Heart left ventricle (tissue), 16 donors: ENCODE data around the gene ZNF700. TPM values are rescaled to one million over a fixed set of nuclear protein-coding genes. Genes with fewer than 3 reads are reported as not detected.
"Not testable (repeated sequence)": the region's sequence is repeated elsewhere in the genome, so short reads cannot be mapped to it uniquely, and the experiment has no call there.

Source experiments
- ATAC-seq, 4 donors: fragments of 200-7000 bp; cut with Tn5 transposase; one replicate each; pipeline ENCODE4 v1.9.1; 2020 to 2022; ENCODE audit warnings: moderate library complexity in 4 of 4, mild to moderate bottlenecking in 3 of 4, moderate number of reproducible peaks in 1 of 4
- DNase-seq, 5 donors: peaks; one replicate each; pipeline ENCODE4 v3.0.0-alpha.2; 2020
- H3K27ac ChIP-seq, 12 donors: fragments of 200-600 bp; sonication (generic) in 4 of 12; one replicate each; pipeline versions ENCODE4 v1.5.0 to v1.8.0; 2016 to 2022; ENCODE audit warnings: mild to moderate bottlenecking in 2 of 12
- H3K27me3 ChIP-seq, 9 donors: fragments of 200-600 bp; sonication (generic) in 2 of 9; one replicate each; pipeline versions ENCODE4 v1.5.1 to v1.8.0; 2016 to 2022; ENCODE audit warnings: mild to moderate bottlenecking in 3 of 9
- H3K36me3 ChIP-seq, 9 donors: fragments of 200-600 bp; sonication (generic) in 2 of 9; one replicate each; pipeline versions ENCODE4 v1.5.0 to v1.8.0; 2018 to 2022; ENCODE audit warnings: mild to moderate bottlenecking in 2 of 9
- H3K4me1 ChIP-seq, 12 donors: fragments of 200-600 bp; sonication (generic) in 4 of 12; one replicate each; pipeline versions ENCODE4 v1.5.0 to v1.8.0; 2016 to 2022; ENCODE audit warnings: mild to moderate bottlenecking in 3 of 12
- H3K4me3 ChIP-seq, 12 donors: fragments of 200-600 bp; sonication (generic) in 4 of 12; one replicate each; pipeline versions ENCODE4 v1.5.0 to v1.8.0; 2017 to 2022; ENCODE audit warnings: mild to moderate bottlenecking in 9 of 12, moderate library complexity in 4 of 12
- H3K9me3 ChIP-seq, 12 donors: fragments of 200-600 bp; sonication (generic) in 4 of 12; one replicate each; pipeline versions ENCODE4 v1.5.0 to v1.8.0; 2016 to 2022; ENCODE audit warnings: mild to moderate bottlenecking in 1 of 12
- POLR2A ChIP-seq, 2 donors: fragments of 450-650 bp; IDR thresholded peaks; one replicate each; pipeline ENCODE4 v1.6.1; 2017; ENCODE audit warnings: antibody characterized with exemption in 2 of 2, mild to moderate bottlenecking in 2 of 2, moderate library complexity in 2 of 2
- WGBS, 4 donors: extraction: QIAGEN DNeasy Blood & Tissue Kit in 2 of 4; methylation state at CpG; one replicate each; pipeline versions ENCODE4 v1.1.5 to v1.1.7; 2013 to 2018; 5-methylcytosine and 5-hydroxymethylcytosine counted together
- intact Hi-C, 10 donors: fragments of 100-400 bp; cut with DNase I; formaldehyde crosslinking; loops; one replicate each; pipeline versions ENCODE4 v1.11.1 to v1.14.2; 2022
- polyA plus RNA-seq, 2 donors: library from polyadenylated mRNA; stranded (reverse); fragments of 200-250 nt; gene quantifications; one replicate each; pipeline ENCODE4 v1.2.3, GENCODE V29; 2013
- total RNA-seq, 9 donors: library from RNA; depleted of rRNA in 2 of 9; stranded (reverse); fragments of >200 nt in 2 of 9; fragmentation: NEBNext Ultra II Directional in 3 of 9; extraction: Animal tissue kit (Norgen Biotek cat#: 25700) in 3 of 9; gene quantifications; one replicate each; pipeline versions ENCODE4 v1.1.0 to v1.2.4, GENCODE V29; 2016 to 2023
- TF ChIP-seq, protein P1 (sequence below), 12 donors: fragments of 200-600 bp; sonication (generic) in 4 of 12; IDR thresholded peaks; one replicate each; pipeline versions ENCODE4 v1.5.0 to v1.8.0; 2018 to 2022; ENCODE audit warnings: antibody characterized with exemption in 12 of 12, mild to moderate bottlenecking in 5 of 12
- donor health status: ischemic (EF 13 %, LVEDD 7.1; RV severe dilation, severe dysfunction).
- donor health status: healthy with polysubstance abuse.
- donor health status: DM: no; HTN: yes; CAD: no.
- donor health status: DM: no; HTN: no; CAD: no.
- donor health status: ischemic (EF 25% LVEDD 6.9; RV normal size, moderate dysfunction).
- donor health status: ischemic (EF 25% LVEDD 5.7; RV mildly dilated, moderate dysfunction).
- donor health status: healthy.
- donor health status: DM: yes; HTN: yes; CAD: no.
- donor health status: ischemic (EF 35%, LVEDD 5.7; RV mildly dilated, moderate dysfunction).
- donor health status: nonischemic (EF 11% LVEDD 7.7; RV severe dilation, severe dysfunction).
- donor health status: DM: yes; HTN: yes; CAD: no.
- donor health status: PGD.
- donor health status: ischemic (EF 29% LVEDD 5.4; RV normal size, mild dysfunction).
- donor health status: nonischemic (EF 23%, LVEDD 6.1; RV moderate dilation, normal function).

Gene ZNF700
- total and polyA plus RNA-seq, 11 donors, result 2.2 to 7.5 (median 3.8) TPM

- no peak for DNase-seq
- intact Hi-C loops, result no loop called here
- no peak overlapping the region for H3K27ac ChIP-seq
- H3K4me3 ChIP-seq, result no peak overlapping the region
- peaks cover 8 to 100% (median 89%) of the 10 kb centered on the region in 12 donors for H3K9me3 ChIP-seq
- H3K36me3 ChIP-seq, result peaks cover 23 to 85% (median 37%) of the 10 kb centered on the region in 9 donors
- TF ChIP-seq POLR2A (IDR thresholded peaks at IDR 0.05), result no peak
- TF ChIP-seq, protein P1, sequence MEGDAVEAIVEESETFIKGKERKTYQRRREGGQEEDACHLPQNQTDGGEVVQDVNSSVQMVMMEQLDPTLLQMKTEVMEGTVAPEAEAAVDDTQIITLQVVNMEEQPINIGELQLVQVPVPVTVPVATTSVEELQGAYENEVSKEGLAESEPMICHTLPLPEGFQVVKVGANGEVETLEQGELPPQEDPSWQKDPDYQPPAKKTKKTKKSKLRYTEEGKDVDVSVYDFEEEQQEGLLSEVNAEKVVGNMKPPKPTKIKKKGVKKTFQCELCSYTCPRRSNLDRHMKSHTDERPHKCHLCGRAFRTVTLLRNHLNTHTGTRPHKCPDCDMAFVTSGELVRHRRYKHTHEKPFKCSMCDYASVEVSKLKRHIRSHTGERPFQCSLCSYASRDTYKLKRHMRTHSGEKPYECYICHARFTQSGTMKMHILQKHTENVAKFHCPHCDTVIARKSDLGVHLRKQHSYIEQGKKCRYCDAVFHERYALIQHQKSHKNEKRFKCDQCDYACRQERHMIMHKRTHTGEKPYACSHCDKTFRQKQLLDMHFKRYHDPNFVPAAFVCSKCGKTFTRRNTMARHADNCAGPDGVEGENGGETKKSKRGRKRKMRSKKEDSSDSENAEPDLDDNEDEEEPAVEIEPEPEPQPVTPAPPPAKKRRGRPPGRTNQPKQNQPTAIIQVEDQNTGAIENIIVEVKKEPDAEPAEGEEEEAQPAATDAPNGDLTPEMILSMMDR (IDR thresholded peaks at IDR 0.05), result no peak
- no peaks in the 10 kb centered on the region for H3K27me3 ChIP-seq
- WGBS, 4 donors, result 97 to 99% (median 98%) methylated on average over 4 of the region's 4 CpGs
- H3K4me1 ChIP-seq, result no peaks in the 10 kb centered on the region
- ATAC-seq, result no peak
These were observed 24.3 kb downstream of the ZNF700 start for GRCh38 chr19:11949201-11949600.

DNA sequence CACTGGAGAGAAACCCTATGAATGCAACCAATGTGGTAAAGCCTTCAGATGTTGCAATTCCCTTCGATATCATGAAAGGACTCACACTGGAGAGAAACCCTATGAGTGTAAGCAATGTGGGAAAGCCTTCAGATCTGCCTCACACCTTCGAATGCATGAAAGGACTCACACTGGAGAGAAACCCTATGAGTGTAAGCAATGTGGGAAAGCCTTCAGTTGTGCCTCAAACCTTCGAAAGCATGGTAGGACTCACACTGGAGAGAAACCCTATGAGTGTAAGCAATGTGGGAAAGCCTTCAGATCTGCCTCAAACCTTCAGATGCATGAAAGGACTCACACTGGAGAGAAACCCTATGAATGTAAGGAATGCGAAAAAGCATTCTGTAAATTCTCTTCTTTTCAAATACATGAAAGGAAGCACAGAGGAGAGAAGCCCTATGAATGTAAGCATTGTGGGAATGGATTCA lies 24.7 kb downstream of the ZNF700 start:
- H3K4me1 ChIP-seq, ATAC-seq, DNase-seq, H3K27me3 ChIP-seq, H3K27ac ChIP-seq, H3K4me3 ChIP-seq, intact Hi-C loops: not testable (repeated sequence)
- Histone ChIP-seq H3K36me3 (peaks cover 23 to 81% (median 36%) of the 10 kb centered on the region in 9 donors), H3K9me3 (peaks cover 8 to 100% (median 86%) of the 10 kb centered on the region in 12 donors)
- 96 to 100% (median 99%) methylated on average over 4 of the region's 4 CpGs for WGBS, 4 donors

DNA sequence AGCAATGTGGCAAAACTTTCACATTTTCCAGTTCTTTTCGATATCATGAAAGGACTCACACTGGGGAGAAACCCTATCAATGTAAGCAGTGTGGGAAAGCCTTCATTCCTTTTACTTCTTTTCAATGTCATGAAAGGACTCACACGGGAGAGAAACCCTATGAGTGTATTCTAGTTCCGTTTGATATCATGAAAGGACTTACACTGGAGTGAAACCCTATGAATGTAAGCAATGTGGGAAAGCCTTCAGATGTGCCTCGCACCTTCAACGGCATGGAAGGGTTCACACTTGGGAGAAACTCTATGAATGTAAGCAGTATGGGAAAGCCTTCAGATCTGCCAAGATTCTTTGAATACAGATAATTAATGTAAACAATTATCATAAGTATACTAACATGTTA lies 25.4 kb downstream of the ZNF700 start:
- Histone ChIP-seq H3K27ac (no peak overlapping the region), H3K27me3 (no peaks in the 10 kb centered on the region), H3K36me3 (peaks cover 23 to 75% (median 36%) of the 10 kb centered on the region in 9 donors), H3K4me1 (no peaks in the 10 kb centered on the region), H3K9me3 (peaks cover 8 to 97% (median 79%) of the 10 kb centered on the region in 12 donors), H3K4me3 (no peak overlapping the region)
- intact Hi-C loops, result no loop called here
- 95 to 99% (median 97%) methylated on average over 5 of the region's 5 CpGs for WGBS, 4 donors
- no peak for DNase-seq
- TF ChIP-seq POLR2A (IDR thresholded peaks at IDR 0.05), result no peak
- TF ChIP-seq, protein P1 (IDR thresholded peaks at IDR 0.05), result no peak
- no peak for ATAC-seq

DNA sequence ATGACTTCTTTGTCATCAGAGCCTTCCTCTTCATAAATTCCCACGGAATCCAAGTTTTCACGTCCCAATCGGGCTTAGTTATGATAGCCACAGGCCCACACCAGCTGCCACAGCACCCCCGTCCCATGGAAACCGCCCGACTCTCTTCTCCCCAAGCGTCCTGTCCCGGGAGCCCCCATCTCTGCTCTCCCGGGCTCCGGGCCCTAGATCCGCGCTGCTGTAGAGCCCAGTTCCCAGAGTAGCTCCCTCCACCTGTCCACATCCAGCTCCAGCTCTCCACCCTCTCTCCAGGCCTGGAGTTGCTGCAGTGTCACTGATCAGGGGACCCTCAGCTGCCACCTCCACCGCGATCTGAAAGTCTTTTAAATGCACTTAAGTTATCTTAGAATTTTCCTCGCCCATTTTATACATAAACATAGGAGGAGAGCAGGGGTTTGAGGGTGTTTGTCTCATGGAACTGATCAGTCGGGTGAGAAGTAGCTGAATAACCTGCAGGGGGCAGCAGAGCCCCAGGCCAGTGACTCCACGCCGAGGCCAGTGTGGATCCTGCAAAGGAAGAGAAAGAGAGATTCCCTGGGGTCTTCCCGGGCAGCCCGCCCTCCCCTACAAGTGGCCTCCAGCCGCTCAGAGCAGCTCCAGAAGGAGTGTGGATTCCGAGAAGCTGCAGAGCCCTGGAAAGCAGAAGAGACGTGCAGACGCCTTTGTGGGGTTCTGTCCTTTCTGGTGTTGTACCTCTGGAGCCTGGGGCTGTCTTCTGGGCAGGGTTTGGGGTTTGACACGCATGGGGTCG lies 38.9 kb downstream of the ZNF700 start:
- peak overlapping the region in 8 of 12 donors; percentile 59 to 94 (median 81) for H3K4me3 ChIP-seq
- intact Hi-C loops, result loop anchor here (1.0 to 5.0 kb wide), 14 partner anchors 23 to 179 kb away; partner anchors contain the start of genes ZNF20 (in 7 of the 10), ZNF700 (in 5 of the 10) and ZNF69 (in 1 of the 10)
- no peaks in the 10 kb centered on the region for H3K36me3 ChIP-seq
- no peaks in the 10 kb centered on the region for H3K27me3 ChIP-seq
- DNase-seq (peak; percentile 87 to 92 (median 87)), ATAC-seq (peak; percentile 74 to 88 (median 80))
- peak overlapping the region in 11 of 12 donors; percentile 81 to 99 (median 93) for H3K27ac ChIP-seq
- WGBS, 4 donors, result 26 to 30% (median 28%) methylated on average over 26 of the region's 26 CpGs
- H3K4me1 ChIP-seq, result peaks cover 0 to 22% (median 13%) of the 10 kb centered on the region in 12 donors
- TF ChIP-seq POLR2A (IDR thresholded peaks at IDR 0.05), result no peak
- TF ChIP-seq, protein P1 (IDR thresholded peaks at IDR 0.05), result peak; percentile 84 to 93 (median 90)
- H3K9me3 ChIP-seq, result no peaks in the 10 kb centered on the region
